Calu3 (cell line): ENCODE measurements around the gene CHAD. TPM values are rescaled to one million over a fixed set of nuclear protein-coding genes. Genes with fewer than 3 reads are reported as not detected.
"Not testable (repeated sequence)": the region's sequence is repeated elsewhere in the genome, so short reads cannot be mapped to it uniquely, and the experiment has no call there.

Experiments used
- BruUV-seq: library from RNA; stranded (reverse); fragments of 400-500 nt; replicated peaks from 2 replicates; lab custom pipeline; 2021; lab: Mats Ljungman, UMichigan
- CTCF ChIA-PET: fragments of 300-600 bp; sonication (Branson Sonifier 250); formaldehyde crosslinking; loops from one replicate; lab custom pipeline; 2022; ENCODE audit warnings: antibody characterized with exemption; lab: Charles Lee
- DNase-seq: peaks from one replicate; pipeline ENCODE4 v3.0.0; 2022
- H3K27ac Mint-ChIP-seq: one replicate; pipeline ENCODE4 v1.8.0; 2022; ENCODE audit warnings: mixed read lengths; ENCODE audit not compliant: unreplicated experiment
- H3K27me3 Mint-ChIP-seq: one replicate; pipeline ENCODE4 v1.8.0; 2022; ENCODE audit warnings: mixed read lengths; ENCODE audit not compliant: unreplicated experiment
- H3K36me3 Mint-ChIP-seq: one replicate; pipeline ENCODE4 v1.8.0; 2022; ENCODE audit warnings: mild to moderate bottlenecking, moderate library complexity, mixed read lengths; ENCODE audit not compliant: insufficient read depth, unreplicated experiment
- H3K4me1 Mint-ChIP-seq: one replicate; pipeline ENCODE4 v1.8.0; 2022; ENCODE audit warnings: mild to moderate bottlenecking, low read depth, mixed read lengths; ENCODE audit not compliant: unreplicated experiment
- H3K4me3 Mint-ChIP-seq: one replicate; pipeline ENCODE4 v1.8.0; 2022; ENCODE audit warnings: mild to moderate bottlenecking, low read depth, moderate library complexity, mixed read lengths; ENCODE audit not compliant: unreplicated experiment
- H3K9me3 Mint-ChIP-seq: one replicate; pipeline ENCODE4 v1.8.0; 2022; ENCODE audit warnings: low read depth, mixed read lengths; ENCODE audit not compliant: unreplicated experiment
- CTCF ChIP-seq: fragments of 200-600 bp; IDR thresholded peaks from one replicate; pipeline ENCODE4 v1.8.0; 2022; ENCODE audit warnings: antibody characterized with exemption; ENCODE audit not compliant: unreplicated experiment
- intact Hi-C: fragments of 100-400 bp; cut with micrococcal nuclease; formaldehyde crosslinking; loops from one replicate; pipeline ENCODE4 v1.10.0; 2022; ENCODE audit not compliant: unreplicated experiment
- total RNA-seq: library from RNA; stranded (reverse); gene quantifications from 2 replicates; pipeline ENCODE4 v1.2.3, GENCODE V29; 2022

CHAD gene
- total RNA-seq, 1 experiment from 2014 or later: not detected

DNA sequence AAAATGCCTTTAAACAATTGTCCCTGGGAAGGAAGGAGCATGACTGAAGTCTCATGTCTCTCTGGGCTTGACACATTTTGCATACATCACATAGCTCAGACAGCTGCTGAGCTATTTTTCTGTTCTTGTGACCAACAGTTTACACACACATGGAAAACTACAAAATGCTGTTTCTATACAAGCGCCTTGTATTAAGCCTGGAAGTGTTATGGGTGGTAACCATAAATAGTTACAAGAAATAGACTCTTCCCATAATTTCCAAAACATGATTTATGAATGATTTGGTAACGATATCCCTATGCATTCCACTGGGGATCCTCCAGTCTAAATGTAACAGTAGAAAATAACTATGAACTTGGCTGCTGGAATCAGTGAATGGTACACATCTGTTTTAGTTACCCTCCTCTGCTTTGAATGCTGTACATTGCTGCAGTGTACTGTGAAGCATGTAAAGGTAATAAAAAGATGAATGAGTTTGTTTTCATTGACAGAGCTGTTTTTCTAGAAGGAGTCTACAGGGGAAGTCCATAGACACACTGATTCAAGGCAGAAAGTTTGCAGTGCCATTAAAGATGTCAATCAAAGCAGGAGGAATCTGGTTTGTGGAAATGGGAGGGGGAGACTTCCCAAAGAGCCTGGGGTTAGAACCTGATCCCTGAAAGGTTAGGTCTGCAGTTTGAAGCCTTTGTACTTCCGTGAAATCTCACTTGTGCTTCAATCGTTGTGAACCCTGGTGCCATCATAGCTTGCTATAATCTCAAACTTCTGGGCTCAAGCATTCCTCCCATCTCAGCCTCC lies 37.7 kb downstream of the CHAD start:
- Mint-ChIP-seq H3K4me3 (no peak overlapping the region), H3K27me3 (no peaks in the 10 kb centered on the region), H3K36me3 (peaks cover 32% of the 10 kb centered on the region), H3K4me1 (peaks cover 30% of the 10 kb centered on the region), H3K27ac (no peak overlapping the region), H3K9me3 (no peaks in the 10 kb centered on the region)
- DNase-seq: no peak
- intact Hi-C loops: no loop called here
- no peak for TF ChIP-seq CTCF
- no TSS peak for BruUV-seq
- CTCF ChIA-PET: interaction anchor here (0.6 to 1.1 kb wide), 3 partner anchors 13 to 55 kb away, joined by 3 to 5 read pairs (median 4); no protein-coding TSS in a partner anchor

GRCh38 chr17:50429793-50430192 lies 38.9 kb downstream of the CHAD start:
- no TSS peak for BruUV-seq
- H3K4me3 Mint-ChIP-seq: no peak overlapping the region

DNA sequence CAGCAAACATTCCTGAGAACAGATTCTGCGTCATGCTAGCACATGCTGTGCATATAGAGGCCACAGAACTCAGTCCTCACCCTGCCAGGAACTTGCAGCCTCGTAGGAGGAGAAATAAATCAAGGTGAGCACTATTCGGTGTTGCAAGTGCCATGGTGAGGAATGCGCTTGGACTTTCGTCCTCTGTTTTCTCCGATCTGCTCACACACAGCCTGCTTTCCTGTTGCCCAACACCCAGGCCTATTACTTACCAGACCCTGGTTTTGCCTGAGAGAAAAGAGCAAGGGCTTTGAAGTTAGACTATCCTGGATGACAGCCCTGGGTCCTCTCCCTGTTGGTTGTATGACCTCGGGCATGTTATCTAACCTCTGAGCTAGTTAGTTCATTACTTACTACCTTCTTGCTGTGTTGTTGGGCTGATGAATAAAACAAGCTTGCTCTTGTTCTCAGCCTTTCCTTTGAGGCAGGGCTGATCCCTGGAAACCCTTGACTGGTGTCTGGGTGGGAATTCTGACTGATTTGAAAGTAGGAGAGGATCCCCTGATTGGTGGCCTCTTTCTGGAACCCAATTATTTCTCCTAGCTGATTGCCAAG lies 39.8 kb downstream of the CHAD start:
- Mint-ChIP-seq H3K27me3 (no peaks in the 10 kb centered on the region), H3K27ac (no peak overlapping the region), H3K9me3 (no peaks in the 10 kb centered on the region), H3K36me3 (peaks cover 40% of the 10 kb centered on the region), H3K4me3 (no peak overlapping the region), H3K4me1 (peaks cover 50% of the 10 kb centered on the region)
- intact Hi-C loops: no loop called here
- TF ChIP-seq CTCF: no peak
- no peak for DNase-seq
- no TSS peak for BruUV-seq
- CTCF ChIA-PET: interaction anchor here (0.6 to 1.4 kb wide), 3 partner anchors 32 to 220 kb away, joined by 4 to 12 read pairs (median 4); partner anchors contain the start of gene LRRC59

More at GRCh38 chr17:50429793-50430192, 38.9 kb downstream of the CHAD start:
- no peak overlapping the region for H3K27ac Mint-ChIP-seq
- peaks cover 42% of the 10 kb centered on the region for H3K4me1 Mint-ChIP-seq
- H3K36me3 Mint-ChIP-seq: peaks cover 37% of the 10 kb centered on the region
- intact Hi-C loops: no loop called here
- TF ChIP-seq CTCF: no peak
- H3K27me3 Mint-ChIP-seq: no peaks in the 10 kb centered on the region
- DNase-seq: no peak
- CTCF ChIA-PET: interaction anchor here (1.4 kb wide), 1 partner anchor 33 kb away, joined by 4 read pairs; the partner anchor contains the start of gene LRRC59
- H3K9me3 Mint-ChIP-seq: no peaks in the 10 kb centered on the region

DNA sequence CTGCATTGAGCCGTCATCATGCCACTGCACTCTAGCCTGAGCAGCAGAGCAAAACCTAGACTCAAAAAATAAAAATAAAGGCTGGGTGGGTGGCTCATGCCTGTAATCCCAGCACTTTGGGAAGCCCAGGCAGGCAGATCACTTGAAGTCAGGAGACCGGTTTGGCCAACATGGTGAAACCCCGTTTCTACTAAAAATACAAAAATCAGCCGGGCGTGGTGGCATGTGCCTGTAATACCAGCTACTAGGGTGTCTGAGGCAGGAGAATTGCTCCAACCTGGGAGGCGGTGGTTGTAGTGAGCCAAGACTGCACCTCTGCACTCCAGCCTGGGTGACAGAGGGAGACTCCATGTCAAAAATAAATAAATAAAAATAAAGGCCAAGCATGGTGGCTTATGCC lies 40.6 kb downstream of the CHAD start:
- H3K9me3 Mint-ChIP-seq, BruUV-seq, CTCF ChIA-PET, intact Hi-C loops, H3K27me3 Mint-ChIP-seq, DNase-seq, H3K27ac Mint-ChIP-seq: not testable (repeated sequence)
- H3K4me3 Mint-ChIP-seq: peak overlapping the region; percentile 87
- H3K36me3 Mint-ChIP-seq: peaks cover 46% of the 10 kb centered on the region
- peaks cover 59% of the 10 kb centered on the region for H3K4me1 Mint-ChIP-seq
